Caco-2 (cell line): ENCODE results near the gene MS4A6E. TPM values are rescaled to one million over a fixed set of nuclear protein-coding genes. Genes with fewer than 3 reads are reported as not detected.
A peak's percentile ranks its signal among the peaks of the same experiment; 100 is the strongest.

Experiments
- BruUV-seq: library from RNA; stranded (reverse); fragments of 400-500 nt; replicated peaks from 2 replicates; lab custom pipeline; 2021; lab: Mats Ljungman, UMichigan
- CTCF ChIA-PET: fragments of 300-600 bp; sonication (Branson Sonifier 250); formaldehyde crosslinking; loops from one replicate; lab custom pipeline; 2022; ENCODE audit warnings: antibody characterized with exemption; lab: Charles Lee
- POLR2A ChIA-PET: fragments of 300-600 bp; sonication (Branson Sonifier 250); formaldehyde crosslinking; loops from one replicate; lab custom pipeline; 2022; ENCODE audit warnings: antibody characterized with exemption; lab: Charles Lee
- DNase-seq, 2 experiments: peaks; one replicate each; pipeline versions ENCODE4 v3.0.0 to v3.0.0-alpha.2; 2020 to 2022
- H3K27me3 ChIP-seq: replicated peaks from 2 replicates; pipeline ENCODE4 v1.6.0; 2011; ENCODE audit warnings: low read length; ENCODE audit not compliant: control insufficient read depth, insufficient read depth
- H3K36me3 ChIP-seq: 2 replicates; pipeline ENCODE4 v1.5.1; 2011; ENCODE audit warnings: low read length; ENCODE audit not compliant: control insufficient read depth, insufficient read depth
- H3K4me1 ChIP-seq: fragments of 250-450 bp; sonication (Bioruptor Pico); 2 replicates; pipeline ENCODE4 v1.5.1; 2020; ENCODE audit warnings: mild to moderate bottlenecking
- H3K4me3 ChIP-seq: 2 replicates; pipeline ENCODE4 v1.5.1; 2011; ENCODE audit warnings: low read depth, mild to moderate bottlenecking, control low read depth, low read length
- H3K9me3 ChIP-seq: fragments of 250-450 bp; sonication (Bioruptor Pico); 2 replicates; pipeline ENCODE4 v1.5.1; 2020; ENCODE audit warnings: mild to moderate bottlenecking, moderate library complexity
- H3K27ac Mint-ChIP-seq: one replicate; pipeline ENCODE4 v1.8.0; 2022; ENCODE audit warnings: mixed read lengths; ENCODE audit not compliant: unreplicated experiment
- H3K27me3 Mint-ChIP-seq: one replicate; pipeline ENCODE4 v1.8.0; 2022; ENCODE audit warnings: mixed read lengths; ENCODE audit not compliant: insufficient read depth, unreplicated experiment
- H3K36me3 Mint-ChIP-seq: one replicate; pipeline ENCODE4 v1.8.0; 2022; ENCODE audit warnings: mild to moderate bottlenecking, mixed read lengths; ENCODE audit not compliant: insufficient read depth, unreplicated experiment
- H3K4me1 Mint-ChIP-seq: one replicate; pipeline ENCODE4 v1.8.0; 2022; ENCODE audit warnings: low read depth, mixed read lengths; ENCODE audit not compliant: unreplicated experiment
- H3K4me3 Mint-ChIP-seq: one replicate; pipeline ENCODE4 v1.8.0; 2022; ENCODE audit warnings: mild to moderate bottlenecking, moderate library complexity, mixed read lengths; ENCODE audit not compliant: unreplicated experiment
- H3K9me3 Mint-ChIP-seq: one replicate; pipeline ENCODE4 v1.8.0; 2022; ENCODE audit warnings: mixed read lengths; ENCODE audit not compliant: unreplicated experiment
- CTCF ChIP-seq, 2 experiments: fragments of 200-600 bp in 1 of 2; IDR thresholded peaks; 1 replicate in 1 of 2; 2 replicates in 1 of 2; pipeline versions ENCODE4 v1.5.1 to v1.8.0; 2011 to 2022; ENCODE audit warnings: antibody characterized with exemption in 1 of 2, control low read depth in 1 of 2, inconsistent platforms in 1 of 2, low read depth in 1 of 2, low read length in 1 of 2, mild to moderate bottlenecking in 1 of 2, moderate library complexity in 1 of 2; ENCODE audit not compliant: insufficient read depth in 1 of 2, severe bottlenecking in 1 of 2, unreplicated experiment in 1 of 2
- intact Hi-C: fragments of 100-400 bp; cut with micrococcal nuclease; formaldehyde crosslinking; loops from one replicate; pipeline ENCODE4 v1.10.0; 2022; ENCODE audit not compliant: unreplicated experiment
- total RNA-seq: library from RNA; stranded (reverse); gene quantifications from 2 replicates; pipeline ENCODE4 v1.2.3, GENCODE V29; 2022

MS4A6E gene
- total RNA-seq, 1 experiment from 2014 or later, result not detected

GRCh38 chr11:60370811-60371298 is 43.8 kb downstream of the MS4A6E start:
- no peaks in the 10 kb centered on the region for H3K27me3 Mint-ChIP-seq
- DNase-seq, result peak in 1 of 2 experiments; percentile 42
- H3K9me3 Mint-ChIP-seq, result peaks cover 12% of the 10 kb centered on the region
- peak overlapping the region; percentile 46 for H3K4me3 Mint-ChIP-seq
- POLR2A ChIA-PET, result no interaction called here
- CTCF ChIA-PET, result no interaction called here
- BruUV-seq, result no TSS peak
- no peaks in the 10 kb centered on the region for H3K36me3 Mint-ChIP-seq
- H3K27ac Mint-ChIP-seq, result peak overlapping the region; percentile 84
- intact Hi-C loops, result no loop called here
- Histone ChIP-seq H3K36me3 (no peaks in the 10 kb centered on the region), H3K4me3 (no peak overlapping the region), H3K9me3 (0 out of 2 replicates have a peak, but pooled peaks cover 4% of the 10 kb centered on the region), H3K4me1 (peaks cover 23% of the 10 kb centered on the region), H3K27me3 (no peaks in the 10 kb centered on the region)
- H3K4me1 Mint-ChIP-seq, result peaks cover 20% of the 10 kb centered on the region
- no peak for TF ChIP-seq CTCF (IDR thresholded peaks at IDR 0.05; ENCODE audit: insufficient read depth in 1 of 2, low read depth in 1 of 2, low read length in 1 of 2, severe bottlenecking in 1 of 2, unreplicated experiment in 1 of 2)

- no peaks in the 10 kb centered on the region for H3K36me3 Mint-ChIP-seq
- CTCF ChIA-PET, result no interaction called here
- H3K27ac Mint-ChIP-seq, result peak overlapping the region; percentile 84
- intact Hi-C loops, result no loop called here
- DNase-seq, result no peak
- Histone ChIP-seq H3K9me3 (0 out of 2 replicates have a peak, but pooled peaks cover 4% of the 10 kb centered on the region), H3K27me3 (no peaks in the 10 kb centered on the region), H3K4me1 (peaks cover 23% of the 10 kb centered on the region), H3K36me3 (no peaks in the 10 kb centered on the region), H3K4me3 (no peak overlapping the region)
- no peak for TF ChIP-seq CTCF (IDR thresholded peaks at IDR 0.05; ENCODE audit: insufficient read depth in 1 of 2, low read depth in 1 of 2, low read length in 1 of 2, severe bottlenecking in 1 of 2, unreplicated experiment in 1 of 2)
- H3K4me3 Mint-ChIP-seq, result no peak overlapping the region
- H3K4me1 Mint-ChIP-seq, result peaks cover 21% of the 10 kb centered on the region
- peaks cover 12% of the 10 kb centered on the region for H3K9me3 Mint-ChIP-seq
- BruUV-seq, result no TSS peak
- POLR2A ChIA-PET, result no interaction called here
- no peaks in the 10 kb centered on the region for H3K27me3 Mint-ChIP-seq
These were observed 44.3 kb downstream of the MS4A6E start for GRCh38 chr11:60371386-60371785.

GRCh38 chr11:60371854-60372253 is 44.8 kb downstream of the MS4A6E start:
- ChIA-PET CTCF (no interaction called here), POLR2A (no interaction called here)
- no peaks in the 10 kb centered on the region for H3K36me3 Mint-ChIP-seq
- no peaks in the 10 kb centered on the region for H3K36me3 ChIP-seq
- H3K27ac Mint-ChIP-seq, result peak overlapping the region; percentile 84
- TF ChIP-seq CTCF (IDR thresholded peaks at IDR 0.05; ENCODE audit: insufficient read depth in 1 of 2, low read depth in 1 of 2, low read length in 1 of 2, severe bottlenecking in 1 of 2, unreplicated experiment in 1 of 2), result no peak
- no peaks in the 10 kb centered on the region for H3K27me3 Mint-ChIP-seq
- BruUV-seq, result no TSS peak
- no peaks in the 10 kb centered on the region for H3K27me3 ChIP-seq
- H3K9me3 Mint-ChIP-seq, result peaks cover 12% of the 10 kb centered on the region
- H3K4me3 ChIP-seq, result no peak overlapping the region
- peaks cover 23% of the 10 kb centered on the region for H3K4me1 ChIP-seq
- DNase-seq, result no peak
- no peak overlapping the region for H3K4me3 Mint-ChIP-seq
- intact Hi-C loops, result no loop called here
- 0 out of 2 replicates have a peak, but pooled peaks cover 4% of the 10 kb centered on the region for H3K9me3 ChIP-seq
- H3K4me1 Mint-ChIP-seq, result peaks cover 26% of the 10 kb centered on the region
